ENCODE results near the gene CEACAM21. TPM values are rescaled to one million over a fixed set of nuclear protein-coding genes. Genes with fewer than 3 reads are reported as not detected.

The CEACAM21 gene
- total RNA-seq, 1 experiment from 2014 or later, result 0.35 TPM

- Mint-ChIP-seq H3K27ac (no peak overlapping the region), H3K4me1 (peaks cover 44% of the 10 kb centered on the region), H3K4me3 (no peak overlapping the region), H3K9me3 (peaks cover 8% of the 10 kb centered on the region), H3K36me3 (peaks cover 5% of the 10 kb centered on the region), H3K27me3 (ENCODE audit: low read depth) (peaks cover 10% of the 10 kb centered on the region)
- ChIA-PET CTCF (interaction anchor here (1.5 to 4.4 kb wide), 6 partner anchors 16 to 109 kb away, joined by 5 to 56 read pairs (median 10); partner anchors contain the start of gene DMAC2), POLR2A (no interaction called here)
- TF ChIP-seq AFF4 (CRISPR knock-in tag; IDR thresholded peaks at IDR 0.05; ENCODE audit: borderline replicate concordance) (no peak), AR (CRISPR knock-in tag; IDR thresholded peaks at IDR 0.05) (no peak), ZSCAN18 (CRISPR knock-in tag; IDR thresholded peaks at IDR 0.05) (no peak), ARID4B (CRISPR knock-in tag; IDR thresholded peaks at IDR 0.05; ENCODE audit: borderline replicate concordance) (no peak), JAZF1 (CRISPR knock-in tag; IDR thresholded peaks at IDR 0.05) (no peak), GRHL2 (CRISPR knock-in tag; IDR thresholded peaks at IDR 0.05; ENCODE audit: insufficient replicate concordance, severe bottlenecking) (no peak), FOXP4 (CRISPR knock-in tag; IDR thresholded peaks at IDR 0.05) (no peak), TP53 (CRISPR knock-in tag; IDR thresholded peaks at IDR 0.05) (no peak), ZNF416 (CRISPR knock-in tag; IDR thresholded peaks at IDR 0.05) (no peak), ZNF423 (CRISPR knock-in tag; IDR thresholded peaks at IDR 0.05) (no peak), TEAD4 (CRISPR knock-in tag; IDR thresholded peaks at IDR 0.05) (no peak), ERG (CRISPR knock-in tag; IDR thresholded peaks at IDR 0.05) (no peak), ZMAT4 (CRISPR knock-in tag; IDR thresholded peaks at IDR 0.05) (no peak), KAT7 (CRISPR knock-in tag; IDR thresholded peaks at IDR 0.05; ENCODE audit: borderline replicate concordance) (no peak), ETV6 (CRISPR knock-in tag; IDR thresholded peaks at IDR 0.05) (no peak), FOXJ3 (CRISPR knock-in tag; IDR thresholded peaks at IDR 0.05; ENCODE audit: borderline replicate concordance) (no peak)
- no peak for ATAC-seq
- no peak for DNase-seq (ENCODE audit: low spot score)
Observed at GRCh38 chr19:41548047-41548446, 27.9 kb upstream of the CEACAM21 start.

Measured in WTC11 (cell line).